NT2/D1 (cell line): ENCODE data around the gene CCDC57.
"Not testable (repeated sequence)": the region's sequence is repeated elsewhere in the genome, so short reads cannot be mapped to it uniquely, and the experiment has no call there.

ENCODE experiments used
- DNase-seq: peaks from one replicate; pipeline ENCODE4 v3.0.0-alpha.2; 2011; ENCODE audit warnings: low read depth, low spot score
- H3K27me3 ChIP-seq: 2 replicates; pipeline ENCODE4 v1.6.0; 2011; ENCODE audit warnings: mild to moderate bottlenecking; ENCODE audit not compliant: insufficient read length, insufficient read depth
- H3K36me3 ChIP-seq: 2 replicates; pipeline ENCODE4 v1.6.1; 2011; ENCODE audit warnings: mild to moderate bottlenecking, low read length, mixed read lengths; ENCODE audit not compliant: insufficient read depth, insufficient read length
- H3K4me1 ChIP-seq: 2 replicates; pipeline ENCODE4 v1.5.1; 2011; ENCODE audit not compliant: insufficient read depth, insufficient read length
- H3K4me3 ChIP-seq: 2 replicates; pipeline ENCODE4 v1.5.1; 2011; ENCODE audit warnings: low read depth; ENCODE audit not compliant: insufficient read length
- H3K9ac ChIP-seq: 2 replicates; pipeline ENCODE4 v1.6.0; 2011; ENCODE audit warnings: low read depth; ENCODE audit not compliant: insufficient read length
- H3K9me3 ChIP-seq: 2 replicates; pipeline ENCODE4 v1.5.1; 2011; ENCODE audit warnings: mild to moderate bottlenecking, low read length; ENCODE audit not compliant: insufficient read depth
- SUZ12 ChIP-seq: IDR thresholded peaks from 2 replicates; pipeline ENCODE4 v1.6.1; 2011; ENCODE audit not compliant: insufficient read length, insufficient read depth; ENCODE audit errors: extremely low read depth
- YY1 ChIP-seq: IDR thresholded peaks from 2 replicates; pipeline ENCODE4 v1.6.1; 2011; ENCODE audit not compliant: insufficient read length, insufficient read depth
- ZNF274 ChIP-seq: IDR thresholded peaks from 2 replicates; pipeline ENCODE4 v1.6.1; 2011; ENCODE audit warnings: mild to moderate bottlenecking, low read depth, low read length

The CCDC57 gene

GRCh38 chr17:82213251-82214011 is 789 bp upstream of the CCDC57 start:
- Histone ChIP-seq H3K9me3 (no peaks in the 10 kb centered on the region), H3K4me3 (peak overlapping the region; percentile 76), H3K36me3 (peaks cover 2% of the 10 kb centered on the region), H3K27me3 (peaks cover 14% of the 10 kb centered on the region), H3K4me1 (peaks cover 11% of the 10 kb centered on the region), H3K9ac (peak overlapping the region; percentile 85)
- no peak for DNase-seq
- TF ChIP-seq YY1 (no peak), SUZ12 (peak; percentile 14), ZNF274 (no peak)

DNA sequence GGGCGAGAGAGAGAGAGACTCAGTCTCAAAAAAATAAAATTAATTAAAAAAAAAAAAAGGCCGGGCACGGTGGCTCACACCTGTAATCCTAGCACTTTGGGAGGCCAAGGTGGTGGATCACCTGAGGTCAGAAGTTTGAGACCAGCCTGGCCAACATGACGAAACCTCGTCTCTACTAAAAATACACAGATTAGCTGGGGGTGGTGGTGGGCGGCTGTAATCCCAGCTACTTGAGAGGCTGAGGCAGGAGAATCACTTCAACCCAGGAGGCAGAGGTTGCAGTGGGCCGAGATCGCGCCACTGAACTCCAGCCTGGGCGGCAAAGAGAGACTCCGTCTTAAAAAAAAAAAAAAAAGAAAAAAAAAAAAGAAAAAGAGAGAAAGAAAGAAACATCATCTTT is 2.0 kb downstream of the CCDC57 start:
- not testable (repeated sequence) for H3K9me3 ChIP-seq, H3K4me1 ChIP-seq, H3K9ac ChIP-seq, H3K4me3 ChIP-seq, DNase-seq
- peaks cover 15% of the 10 kb centered on the region for H3K36me3 ChIP-seq
- peaks cover 14% of the 10 kb centered on the region for H3K27me3 ChIP-seq

DNA sequence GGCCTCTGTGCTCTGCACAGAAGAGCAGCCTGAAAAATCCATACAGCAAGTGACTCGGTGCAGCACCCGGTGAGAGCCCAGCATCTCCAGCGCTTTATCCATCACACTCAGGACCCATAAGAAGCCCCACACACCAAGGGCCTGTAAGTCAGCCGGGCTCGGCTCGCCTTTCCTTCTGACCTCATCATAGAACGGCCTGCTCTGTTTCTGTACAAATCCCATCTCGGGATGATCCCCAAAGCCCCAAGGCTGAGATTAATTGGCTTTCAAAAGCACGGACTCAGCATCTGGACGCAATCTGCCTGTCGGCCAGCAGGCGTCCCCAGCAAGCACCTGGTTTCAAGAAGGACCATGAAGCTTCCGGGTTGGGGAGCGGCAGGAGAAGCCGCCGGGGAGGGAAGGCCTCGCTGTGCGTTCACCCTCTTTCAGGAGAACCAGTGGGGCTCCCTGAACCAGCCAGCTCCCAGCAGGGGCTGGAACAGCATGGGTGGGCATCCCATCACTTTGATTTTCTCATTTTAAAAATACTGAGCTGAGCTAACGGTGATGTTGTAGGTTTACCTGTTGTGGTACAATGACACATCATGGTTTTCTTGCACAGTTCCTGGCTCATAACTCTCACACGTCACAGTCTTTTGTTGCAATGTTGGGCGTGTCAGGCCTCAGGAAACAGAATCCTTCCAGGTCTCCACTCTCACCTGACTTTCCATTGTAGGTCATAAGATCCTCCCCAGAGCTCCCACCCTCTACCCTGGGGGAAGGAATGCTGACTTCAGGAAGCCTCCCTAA is 6.7 kb downstream of the CCDC57 start:
- DNase-seq, result peak; percentile 47
- H3K27me3 ChIP-seq, result no peaks in the 10 kb centered on the region
- H3K9ac ChIP-seq, result peak overlapping the region; percentile 58
- TF ChIP-seq SUZ12 (no peak), ZNF274 (no peak), YY1 (no peak)
- H3K36me3 ChIP-seq, result peaks cover 40% of the 10 kb centered on the region
- peaks cover 14% of the 10 kb centered on the region for H3K4me1 ChIP-seq
- H3K4me3 ChIP-seq, result no peak overlapping the region
- no peaks in the 10 kb centered on the region for H3K9me3 ChIP-seq

- Histone ChIP-seq H3K27me3 (no peaks in the 10 kb centered on the region), H3K9me3 (no peaks in the 10 kb centered on the region), H3K4me3 (no peak overlapping the region), H3K9ac (no peak overlapping the region), H3K4me1 (peaks cover 14% of the 10 kb centered on the region), H3K36me3 (peaks cover 48% of the 10 kb centered on the region)
- no peak for DNase-seq
- TF ChIP-seq SUZ12 (no peak), ZNF274 (no peak), YY1 (no peak)
Observed at GRCh38 chr17:82204831-82205719, 7.6 kb downstream of the CCDC57 start.

DNA sequence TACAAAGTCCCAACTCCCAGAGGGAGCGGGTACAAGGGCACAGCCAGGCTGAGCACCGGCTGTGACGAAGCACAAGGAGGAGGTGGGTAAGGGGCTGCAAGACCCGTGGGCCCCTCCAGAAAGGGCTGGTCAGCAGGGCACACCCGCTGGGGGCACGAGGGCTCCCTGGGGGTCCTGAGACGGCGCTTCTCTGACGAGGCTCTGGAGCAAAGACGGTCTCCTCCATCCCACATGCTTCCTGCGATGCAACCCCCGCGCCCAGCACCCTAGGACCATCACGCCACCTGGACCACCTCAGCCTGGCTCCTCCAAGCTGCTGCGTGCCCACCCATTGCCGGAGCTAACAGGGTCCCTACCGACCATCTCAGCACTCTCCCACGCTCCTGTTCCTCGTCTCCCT is 8.7 kb downstream of the CCDC57 start:
- no peak for DNase-seq
- TF ChIP-seq YY1 (no peak), SUZ12 (no peak), ZNF274 (no peak)
- Histone ChIP-seq H3K4me3 (no peak overlapping the region), H3K36me3 (peaks cover 57% of the 10 kb centered on the region), H3K9ac (no peak overlapping the region), H3K27me3 (no peaks in the 10 kb centered on the region), H3K4me1 (peaks cover 14% of the 10 kb centered on the region), H3K9me3 (no peaks in the 10 kb centered on the region)

DNA sequence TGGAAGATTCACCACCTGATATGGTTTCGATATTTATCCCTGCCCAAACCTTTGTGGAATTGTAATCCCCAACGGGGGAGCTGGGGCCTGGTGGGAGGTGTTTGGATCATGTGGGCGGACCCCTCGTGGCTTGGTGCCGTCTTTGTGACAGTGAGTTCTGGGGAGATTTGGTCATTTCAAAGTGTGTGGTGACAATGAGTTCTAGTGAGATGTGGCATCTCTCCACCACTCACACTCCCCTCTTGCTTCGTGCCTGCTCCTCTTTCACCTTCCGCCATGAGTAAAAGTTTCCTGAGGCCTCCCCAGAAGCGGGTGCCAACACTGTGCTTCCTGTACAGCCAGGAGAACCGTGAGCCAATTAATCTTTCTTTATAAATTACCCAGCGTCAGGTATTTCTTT is 9.7 kb downstream of the CCDC57 start:
- no peak for DNase-seq
- Histone ChIP-seq H3K4me1 (peaks cover 14% of the 10 kb centered on the region), H3K9ac (no peak overlapping the region), H3K27me3 (no peaks in the 10 kb centered on the region), H3K36me3 (peaks cover 62% of the 10 kb centered on the region), H3K9me3 (no peaks in the 10 kb centered on the region), H3K4me3 (no peak overlapping the region)
- no peak for TF ChIP-seq SUZ12
- TF ChIP-seq ZNF274, result no peak
- TF ChIP-seq YY1, result no peak

DNA sequence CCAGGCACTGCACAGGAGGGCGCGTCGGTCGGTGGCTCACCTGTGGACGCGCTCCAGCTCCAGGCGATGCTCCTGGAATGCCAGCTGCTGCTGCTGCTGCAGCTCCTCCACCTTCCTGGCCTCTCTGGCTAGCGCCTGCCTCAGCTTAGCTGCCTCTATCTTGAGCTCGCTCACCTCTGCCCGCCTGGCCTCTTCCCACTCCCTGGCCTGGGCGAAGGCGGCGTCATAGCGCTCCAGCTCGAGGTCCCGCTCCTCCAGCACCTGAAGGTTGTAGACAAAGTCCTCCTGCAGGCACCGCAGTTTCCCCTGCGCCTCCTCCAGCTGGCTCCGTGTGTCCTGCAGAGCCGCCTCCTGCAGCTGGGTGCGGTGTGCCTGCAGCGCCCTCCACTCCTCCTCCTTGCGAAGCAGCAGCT is 11.1 kb downstream of the CCDC57 start:
- Histone ChIP-seq H3K9me3 (no peaks in the 10 kb centered on the region), H3K4me3 (no peak overlapping the region), H3K4me1 (peaks cover 14% of the 10 kb centered on the region), H3K36me3 (peaks cover 65% of the 10 kb centered on the region), H3K27me3 (no peaks in the 10 kb centered on the region), H3K9ac (peak overlapping the region; percentile 24)
- no peak for TF ChIP-seq YY1
- TF ChIP-seq SUZ12, result no peak
- no peak for TF ChIP-seq ZNF274
- DNase-seq, result no peak
